HepG2 (cell line): ENCODE data around the gene CADM1. TPM values are rescaled to one million over a fixed set of nuclear protein-coding genes. Genes with fewer than 3 reads are reported as not detected.
A peak's percentile ranks its signal among the peaks of the same experiment; 100 is the strongest.

Source experiments
- ARID2 ChIP-seq: sonication (generic); formaldehyde crosslinking; IDR thresholded peaks from 2 replicates; pipeline ENCODE4 v1.8.1; 2022; ENCODE audit warnings: mild to moderate bottlenecking, missing genetic modification reagents, borderline replicate concordance
- ARID5B ChIP-seq: IDR thresholded peaks from 2 replicates; pipeline ENCODE4 v1.4.0; 2020; ENCODE audit warnings: mild to moderate bottlenecking, missing genetic modification reagents
- CEBPG ChIP-seq: IDR thresholded peaks from 2 replicates; pipeline ENCODE4 v1.6.1; 2016
- FOXP4 ChIP-seq: sonication (generic); formaldehyde crosslinking; IDR thresholded peaks from 2 replicates; pipeline ENCODE4 v1.4.0; 2020; ENCODE audit warnings: missing genetic modification reagents
- ONECUT2 ChIP-seq: sonication (generic); formaldehyde crosslinking; IDR thresholded peaks from 2 replicates; pipeline ENCODE4 v1.4.0; 2020; ENCODE audit warnings: missing genetic modification reagents
- RAD51 ChIP-seq: fragments of 450-650 bp; IDR thresholded peaks from 2 replicates; pipeline ENCODE4 v1.6.1; 2016; ENCODE audit warnings: borderline replicate concordance
- TEAD3 ChIP-seq: optimal IDR thresholded peaks from 2 replicates; pipeline ENCODE3; 2016; ENCODE audit warnings: borderline replicate concordance
- ZMAT5 ChIP-seq: sonication (generic); formaldehyde crosslinking; IDR thresholded peaks from 2 replicates; pipeline ENCODE4 v1.5.0; 2020; ENCODE audit warnings: mild to moderate bottlenecking, low read depth, missing genetic modification reagents, borderline replicate concordance
- ZNF75D ChIP-seq: sonication (generic); formaldehyde crosslinking; IDR thresholded peaks from 2 replicates; pipeline ENCODE4 v1.8.1; 2023; ENCODE audit warnings: missing genetic modification reagents, mild to moderate bottlenecking, borderline replicate concordance
- polyA plus RNA-seq, 8 experiments: library from polyadenylated mRNA; depleted of rRNA in 3 of 8; stranded (reverse) in 7 of 8; unstranded in 1 of 8; fragments of >200 nt; fragmentation: Illumina TruSeq in 4 of 8; extraction: Trizol in 4 of 8; gene quantifications; 2 replicates each; pipeline versions ENCODE4 v1.2.1 to v1.2.3, GENCODE V29; 2011 to 2016; ENCODE audit warnings: low read depth in 4 of 8, missing spikeins in 1 of 8, mixed read lengths in 1 of 8; ENCODE audit not compliant: insufficient read depth in 1 of 8
- total RNA-seq, 5 experiments: library from RNA; depleted of rRNA; stranded (reverse); fragments of >200 nt; fragmentation: Illumina TruSeq; extraction: Trizol; gene quantifications; 2 replicates each; pipeline ENCODE4 v1.2.3, GENCODE V29; 2016; ENCODE audit warnings: low read depth in 1 of 5

The CADM1 gene
- total and polyA plus RNA-seq, 2 of the 13 experiments (the other 11 are each of a cell fraction or from before 2014, with no cell fraction given): 71.3 to 122 TPM

GRCh38 chr11:115279813-115280761 lies 224.1 kb downstream of the CADM1 start (continued):
- TF ChIP-seq FOXP4 (CRISPR knock-in tag) (peak; percentile 46; the same call in 1 of the 2 replicates), ARID2 (CRISPR knock-in tag) (0 out of 2 replicates have a peak, but pooled peaks have one; percentile 62), ZMAT5 (CRISPR knock-in tag) (no peak), ARID5B (CRISPR knock-in tag) (peak; percentile 28; the same call in 1 of the 2 replicates), CEBPG (CRISPR knock-in tag) (peak; percentile 36; the same call in 1 of the 2 replicates), TEAD3 (CRISPR knock-in tag) (peak; percentile 10), ZNF75D (CRISPR knock-in tag) (no peak), RAD51 (no peak), ONECUT2 (CRISPR knock-in tag) (no peak)
